ENCODE data around the gene ALOX15.

The ALOX15 gene

DNA sequence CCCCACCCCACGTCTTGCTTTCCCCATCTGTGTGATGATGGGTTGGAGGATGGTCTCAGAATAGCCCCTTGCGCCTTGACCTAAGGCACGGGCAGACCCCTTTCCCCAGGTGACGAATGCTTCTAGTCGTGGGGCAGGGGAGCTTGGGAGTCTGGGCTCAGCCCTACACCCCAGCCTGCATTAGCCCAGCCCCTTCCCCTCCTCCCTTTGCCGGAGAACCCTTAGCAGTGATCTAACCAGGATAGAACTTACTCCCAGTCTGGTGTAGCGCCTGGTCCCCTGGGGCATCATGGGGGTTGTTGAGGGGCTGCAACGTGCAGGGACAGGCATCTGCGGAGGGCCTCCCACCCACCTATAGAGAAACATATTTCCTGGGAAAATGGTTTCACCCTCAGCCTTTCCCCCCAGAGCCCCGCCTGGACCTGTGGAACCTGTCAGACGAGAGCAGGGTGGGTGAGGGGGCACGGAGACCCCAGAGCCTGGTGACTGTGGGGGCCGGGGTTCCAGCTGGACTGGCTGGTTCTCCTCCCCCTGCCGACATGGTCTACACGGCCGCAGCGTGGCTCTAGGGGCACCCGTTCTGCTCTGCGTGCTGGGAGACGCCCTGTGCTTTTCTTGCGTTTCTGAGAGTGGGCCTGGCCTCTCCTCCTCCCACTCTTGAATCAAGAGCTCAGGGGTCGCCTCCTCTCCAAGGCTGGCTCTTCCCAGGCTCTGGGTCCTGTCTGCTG, 52.4 kb downstream of the ALOX15 start:
- in situ Hi-C loops (cut with MboI; ENCODE audit: low pct_unique_long_range_greater_than_20kb, low sequenced_read_pairs, unreplicated experiment), result no loop called here
- no peak for DNase-seq (ENCODE audit: low spot score)
- TF ChIP-seq, protein P1, sequence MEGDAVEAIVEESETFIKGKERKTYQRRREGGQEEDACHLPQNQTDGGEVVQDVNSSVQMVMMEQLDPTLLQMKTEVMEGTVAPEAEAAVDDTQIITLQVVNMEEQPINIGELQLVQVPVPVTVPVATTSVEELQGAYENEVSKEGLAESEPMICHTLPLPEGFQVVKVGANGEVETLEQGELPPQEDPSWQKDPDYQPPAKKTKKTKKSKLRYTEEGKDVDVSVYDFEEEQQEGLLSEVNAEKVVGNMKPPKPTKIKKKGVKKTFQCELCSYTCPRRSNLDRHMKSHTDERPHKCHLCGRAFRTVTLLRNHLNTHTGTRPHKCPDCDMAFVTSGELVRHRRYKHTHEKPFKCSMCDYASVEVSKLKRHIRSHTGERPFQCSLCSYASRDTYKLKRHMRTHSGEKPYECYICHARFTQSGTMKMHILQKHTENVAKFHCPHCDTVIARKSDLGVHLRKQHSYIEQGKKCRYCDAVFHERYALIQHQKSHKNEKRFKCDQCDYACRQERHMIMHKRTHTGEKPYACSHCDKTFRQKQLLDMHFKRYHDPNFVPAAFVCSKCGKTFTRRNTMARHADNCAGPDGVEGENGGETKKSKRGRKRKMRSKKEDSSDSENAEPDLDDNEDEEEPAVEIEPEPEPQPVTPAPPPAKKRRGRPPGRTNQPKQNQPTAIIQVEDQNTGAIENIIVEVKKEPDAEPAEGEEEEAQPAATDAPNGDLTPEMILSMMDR (IDR thresholded peaks at IDR 0.05; ENCODE audit: extremely low read depth, insufficient read depth, missing control alignments), result no peak

DNA sequence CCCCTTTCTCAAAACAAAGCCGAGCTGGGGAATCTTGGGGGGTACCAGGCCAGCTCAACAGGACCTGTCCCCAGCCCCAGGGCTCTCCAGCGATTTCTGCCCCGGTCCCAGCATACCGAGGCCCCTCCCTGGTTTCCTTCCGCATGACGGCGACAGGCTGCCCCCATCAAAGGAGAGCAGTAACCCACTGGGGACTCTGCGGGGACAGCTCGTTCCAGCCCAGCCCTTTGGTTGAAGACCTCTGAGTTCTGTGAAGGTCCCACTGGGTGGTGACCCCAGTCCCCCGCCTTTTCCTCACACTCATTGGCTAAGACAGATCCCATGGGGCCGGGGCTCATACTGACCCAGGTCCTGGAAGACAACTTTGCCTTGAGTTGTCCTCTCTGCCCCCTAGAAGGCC, 53.1 kb downstream of the ALOX15 start:
- DNase-seq (ENCODE audit: low spot score), result no peak
- TF ChIP-seq, protein P1 (IDR thresholded peaks at IDR 0.05; ENCODE audit: extremely low read depth, insufficient read depth, missing control alignments), result no peak
- in situ Hi-C loops (cut with MboI; ENCODE audit: low pct_unique_long_range_greater_than_20kb, low sequenced_read_pairs, unreplicated experiment), result no loop called here

DNA sequence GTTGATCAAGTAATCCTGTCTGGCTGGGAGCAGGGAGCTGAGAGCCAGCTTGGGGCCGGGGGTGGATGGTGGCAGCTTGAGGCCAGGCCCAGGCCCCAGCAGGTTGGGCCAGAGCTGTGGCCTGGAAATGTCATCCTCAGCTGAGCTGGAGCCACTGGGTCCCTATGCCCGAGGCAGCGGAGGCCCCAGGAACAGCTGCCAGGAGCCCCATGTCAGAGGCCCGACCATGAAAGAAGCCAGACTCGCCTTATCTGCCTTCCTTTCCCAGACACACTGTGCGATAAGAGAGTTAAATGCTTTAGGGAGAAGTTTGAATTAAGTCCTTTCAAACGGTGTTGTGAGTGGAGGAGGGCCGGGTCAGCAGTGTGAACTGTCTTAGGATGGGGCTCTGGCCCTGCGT, 53.7 kb downstream of the ALOX15 start:
- TF ChIP-seq, protein P1 (IDR thresholded peaks at IDR 0.05; ENCODE audit: extremely low read depth, insufficient read depth, missing control alignments), result no peak
- DNase-seq (ENCODE audit: low spot score), result no peak
- in situ Hi-C loops (cut with MboI; ENCODE audit: low pct_unique_long_range_greater_than_20kb, low sequenced_read_pairs, unreplicated experiment), result no loop called here

DNA sequence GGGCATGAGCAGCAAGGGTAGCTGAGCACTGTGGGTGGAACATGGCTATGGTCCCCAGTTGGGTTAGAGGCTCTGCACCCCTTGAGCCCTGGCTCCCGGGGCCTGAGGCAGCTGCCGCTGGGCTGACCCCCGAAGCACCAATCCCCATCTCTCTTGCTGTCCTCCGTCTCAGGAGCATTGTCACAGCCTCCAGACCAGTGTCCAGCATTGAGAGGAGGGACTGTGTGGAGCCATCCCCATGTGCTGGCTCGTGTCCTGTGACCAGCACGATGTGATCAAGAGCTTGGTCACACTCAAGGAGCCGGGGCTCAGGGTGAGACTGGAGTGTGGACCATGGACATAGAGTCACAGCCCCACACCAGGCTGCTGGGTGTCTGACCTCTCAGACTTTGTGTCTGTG, 54.3 kb downstream of the ALOX15 start:
- in situ Hi-C loops (cut with MboI; ENCODE audit: low pct_unique_long_range_greater_than_20kb, low sequenced_read_pairs, unreplicated experiment), result no loop called here
- DNase-seq (ENCODE audit: low spot score), result no peak
- TF ChIP-seq, protein P1 (IDR thresholded peaks at IDR 0.05; ENCODE audit: extremely low read depth, insufficient read depth, missing control alignments), result no peak

DNA sequence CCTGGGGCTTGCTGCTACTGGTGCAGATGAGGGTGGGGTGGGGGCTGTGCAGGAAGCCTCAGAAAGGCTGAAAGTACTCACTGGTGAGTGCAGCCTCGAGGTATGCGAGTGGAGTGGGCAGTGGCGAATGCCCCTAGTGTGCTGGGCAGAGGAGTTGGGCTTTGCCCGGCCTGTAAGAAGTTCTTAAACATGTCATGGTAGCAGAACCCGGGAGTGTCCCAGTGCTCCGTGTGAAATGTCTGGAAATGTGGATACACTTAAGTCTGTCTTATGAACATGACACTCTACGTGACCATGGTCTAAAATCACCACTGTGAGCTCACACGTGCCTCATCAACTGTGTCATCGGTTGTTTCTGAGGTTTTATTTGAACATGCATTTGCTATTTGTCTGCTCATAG, 55.4 kb downstream of the ALOX15 start:
- in situ Hi-C loops (cut with MboI; ENCODE audit: low pct_unique_long_range_greater_than_20kb, low sequenced_read_pairs, unreplicated experiment), result no loop called here
- DNase-seq (ENCODE audit: low spot score), result no peak
- TF ChIP-seq, protein P1 (IDR thresholded peaks at IDR 0.05; ENCODE audit: extremely low read depth, insufficient read depth, missing control alignments), result no peak

DNA sequence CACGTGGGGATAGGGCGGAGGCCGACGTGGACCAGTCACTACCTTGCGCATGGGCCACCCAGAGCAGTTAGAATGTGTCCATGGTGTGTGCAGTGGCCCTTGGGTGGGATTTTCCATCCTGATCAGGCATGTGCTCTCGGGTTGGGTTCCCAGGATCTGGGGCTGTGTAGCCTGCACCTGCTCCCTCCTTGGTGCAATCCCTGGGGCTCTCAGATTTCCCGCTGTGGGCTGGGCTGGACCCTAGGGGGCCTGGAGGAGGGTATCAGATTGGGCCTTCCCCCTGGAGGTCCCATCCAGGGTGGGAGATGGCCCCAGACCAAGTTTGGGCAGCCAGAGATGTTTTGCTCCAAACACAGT, 55.9 kb downstream of the ALOX15 start:
- TF ChIP-seq, protein P1 (IDR thresholded peaks at IDR 0.05; ENCODE audit: extremely low read depth, insufficient read depth, missing control alignments), result no peak
- in situ Hi-C loops (cut with MboI; ENCODE audit: low pct_unique_long_range_greater_than_20kb, low sequenced_read_pairs, unreplicated experiment), result no loop called here
- DNase-seq (ENCODE audit: low spot score), result no peak

Measured in GM13977 (cell line).